Activated CD8-positive, alpha-beta T cell treated with anti-CD3 and anti-CD28 coated beads for 36 hours (primary cell): Measurements from ENCODE around the gene EFHD1. TPM values are rescaled to one million over a fixed set of nuclear protein-coding genes. Genes with fewer than 3 reads are reported as not detected.

Source experiments
- ATAC-seq: fragments of 200-7000 bp; cut with Tn5 transposase; one replicate; pipeline ENCODE4 v1.10.0; 2021; ENCODE audit warnings: mild to moderate bottlenecking, moderate library complexity
- CTCF ChIA-PET: fragments of 350-600 bp; sonication (Branson Sonifier 250); formaldehyde crosslinking; loops from one replicate; lab custom pipeline; 2021; ENCODE audit warnings: antibody characterized with exemption; lab: Charles Lee
- POLR2A ChIA-PET: fragments of 350-600 bp; sonication (Branson Sonifier 250); formaldehyde crosslinking; loops from one replicate; lab custom pipeline; 2021; ENCODE audit warnings: antibody characterized with exemption; lab: Charles Lee
- DNase-seq: peaks from one replicate; pipeline ENCODE4 v3.0.0-alpha.2; 2020
- H3K27ac Mint-ChIP-seq: one replicate; pipeline ENCODE4 v1.8.0; 2021; ENCODE audit warnings: mild to moderate bottlenecking, mixed read lengths
- H3K27me3 Mint-ChIP-seq: one replicate; pipeline ENCODE4 v1.8.0; 2021; ENCODE audit warnings: mixed read lengths
- H3K36me3 Mint-ChIP-seq: one replicate; pipeline ENCODE4 v1.8.0; 2021; ENCODE audit warnings: low read depth, mixed read lengths
- H3K4me1 Mint-ChIP-seq: one replicate; pipeline ENCODE4 v1.8.0; 2021; ENCODE audit warnings: low read depth, mixed read lengths
- H3K4me3 Mint-ChIP-seq: one replicate; pipeline ENCODE4 v1.8.0; 2021; ENCODE audit warnings: mild to moderate bottlenecking, moderate library complexity, mixed read lengths
- H3K9me3 Mint-ChIP-seq: one replicate; pipeline ENCODE4 v1.8.0; 2021; ENCODE audit warnings: mixed read lengths
- intact Hi-C: fragments of 100-400 bp; cut with micrococcal nuclease; formaldehyde crosslinking; loops from one replicate; pipeline ENCODE4 v1.10.0; 2022
- total RNA-seq, 2 experiments: library from RNA; stranded (reverse); gene quantifications; one replicate each; pipeline ENCODE4 v1.2.3, GENCODE V29; 2021
- TF ChIP-seq, protein P1 (sequence below): fragments of 200-600 bp; IDR thresholded peaks from one replicate; pipeline ENCODE4 v1.8.0; 2022; ENCODE audit warnings: antibody characterized with exemption, mild to moderate bottlenecking

The EFHD1 gene
- total RNA-seq, 2 experiments from 2014 or later, result 0.70 to 1.2 TPM

DNA sequence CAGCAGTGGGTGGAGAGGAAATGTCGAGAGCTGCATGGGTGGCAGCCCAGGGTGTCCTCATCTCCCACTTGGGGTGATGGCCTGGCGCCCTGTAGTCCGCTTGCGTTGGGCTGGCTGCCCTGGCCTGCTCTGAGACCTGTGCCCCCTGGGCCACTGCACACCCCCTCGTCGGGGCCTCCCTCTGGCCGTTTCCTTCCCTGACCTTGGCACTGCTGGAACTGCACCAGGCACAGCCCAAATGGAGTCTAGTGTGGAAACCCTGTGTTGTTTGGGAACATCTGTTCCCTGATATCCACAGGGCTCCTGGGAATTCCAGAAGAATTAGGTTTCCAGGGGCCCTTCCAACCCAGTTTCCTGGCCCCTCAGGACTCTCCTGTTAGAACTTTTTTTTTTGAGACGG lies 13.9 kb downstream of the EFHD1 start:
- no peaks in the 10 kb centered on the region for H3K27me3 Mint-ChIP-seq
- ATAC-seq (no peak), DNase-seq (no peak)
- CTCF ChIA-PET, result interaction anchor here (1.4 kb wide), 1 partner anchor 42 kb away, joined by 3 read pairs; no protein-coding TSS in a partner anchor
- H3K27ac Mint-ChIP-seq, result no peak overlapping the region
- H3K9me3 Mint-ChIP-seq, result no peaks in the 10 kb centered on the region
- H3K4me1 Mint-ChIP-seq, result no peaks in the 10 kb centered on the region
- POLR2A ChIA-PET, result no interaction called here
- intact Hi-C loops, result no loop called here
- TF ChIP-seq, protein P1, sequence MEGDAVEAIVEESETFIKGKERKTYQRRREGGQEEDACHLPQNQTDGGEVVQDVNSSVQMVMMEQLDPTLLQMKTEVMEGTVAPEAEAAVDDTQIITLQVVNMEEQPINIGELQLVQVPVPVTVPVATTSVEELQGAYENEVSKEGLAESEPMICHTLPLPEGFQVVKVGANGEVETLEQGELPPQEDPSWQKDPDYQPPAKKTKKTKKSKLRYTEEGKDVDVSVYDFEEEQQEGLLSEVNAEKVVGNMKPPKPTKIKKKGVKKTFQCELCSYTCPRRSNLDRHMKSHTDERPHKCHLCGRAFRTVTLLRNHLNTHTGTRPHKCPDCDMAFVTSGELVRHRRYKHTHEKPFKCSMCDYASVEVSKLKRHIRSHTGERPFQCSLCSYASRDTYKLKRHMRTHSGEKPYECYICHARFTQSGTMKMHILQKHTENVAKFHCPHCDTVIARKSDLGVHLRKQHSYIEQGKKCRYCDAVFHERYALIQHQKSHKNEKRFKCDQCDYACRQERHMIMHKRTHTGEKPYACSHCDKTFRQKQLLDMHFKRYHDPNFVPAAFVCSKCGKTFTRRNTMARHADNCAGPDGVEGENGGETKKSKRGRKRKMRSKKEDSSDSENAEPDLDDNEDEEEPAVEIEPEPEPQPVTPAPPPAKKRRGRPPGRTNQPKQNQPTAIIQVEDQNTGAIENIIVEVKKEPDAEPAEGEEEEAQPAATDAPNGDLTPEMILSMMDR, result no peak
- no peaks in the 10 kb centered on the region for H3K36me3 Mint-ChIP-seq
- no peak overlapping the region for H3K4me3 Mint-ChIP-seq

DNA sequence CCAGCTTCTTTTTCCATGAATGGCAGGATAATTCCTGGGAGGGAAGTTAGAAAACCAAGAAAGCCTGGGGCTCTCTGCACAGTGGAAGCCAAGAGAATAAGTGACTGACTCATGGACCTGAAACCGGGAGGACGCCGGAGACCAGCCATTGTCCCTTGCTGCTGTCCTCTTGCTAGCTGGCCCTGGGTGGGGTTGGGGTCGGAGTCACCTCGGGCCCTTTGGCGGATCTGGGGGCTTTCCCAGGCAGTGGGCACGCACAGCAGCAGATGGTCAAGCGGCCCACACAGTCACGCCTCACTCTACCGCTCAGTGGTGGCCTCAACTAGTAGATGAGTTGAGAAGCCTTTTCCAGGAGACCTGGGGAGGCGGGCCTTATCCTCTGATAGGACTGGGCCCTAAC lies 15.6 kb downstream of the EFHD1 start:
- Mint-ChIP-seq H3K9me3 (no peaks in the 10 kb centered on the region), H3K4me1 (no peaks in the 10 kb centered on the region), H3K4me3 (no peak overlapping the region), H3K27ac (no peak overlapping the region), H3K27me3 (no peaks in the 10 kb centered on the region), H3K36me3 (no peaks in the 10 kb centered on the region)
- TF ChIP-seq, protein P1, result no peak
- POLR2A ChIA-PET, result no interaction called here
- no peak for ATAC-seq
- CTCF ChIA-PET, result interaction anchor here (1.3 kb wide), 1 partner anchor 44 kb away, joined by 4 read pairs; no protein-coding TSS in a partner anchor
- intact Hi-C loops, result no loop called here
- no peak for DNase-seq

DNA sequence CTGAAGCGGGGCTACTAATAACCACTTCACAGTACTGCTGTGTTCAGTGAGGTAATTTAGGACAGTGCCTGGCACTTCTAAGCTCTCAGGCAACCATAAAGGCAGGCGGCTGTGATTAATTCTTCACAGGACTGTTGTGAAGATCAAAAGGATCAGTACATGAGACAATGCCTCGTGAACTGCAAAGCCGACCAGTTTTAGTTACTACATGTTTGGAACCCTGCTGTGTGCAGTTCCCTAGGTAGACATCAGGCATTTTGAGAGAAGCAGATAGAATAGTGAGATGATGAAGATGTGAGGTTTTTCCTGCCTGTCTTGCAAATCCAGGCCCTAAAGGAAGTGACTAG lies 19.1 kb downstream of the EFHD1 start:
- ATAC-seq, result no peak
- no peak overlapping the region for H3K4me3 Mint-ChIP-seq
- intact Hi-C loops, result no loop called here
- no peaks in the 10 kb centered on the region for H3K4me1 Mint-ChIP-seq
- no peaks in the 10 kb centered on the region for H3K27me3 Mint-ChIP-seq
- no peak for DNase-seq
- H3K27ac Mint-ChIP-seq, result no peak overlapping the region
- no peaks in the 10 kb centered on the region for H3K36me3 Mint-ChIP-seq
- TF ChIP-seq, protein P1, result no peak
- CTCF ChIA-PET, result interaction anchor here (1.2 kb wide), 1 partner anchor 15 kb away, joined by 3 read pairs; no protein-coding TSS in a partner anchor
- H3K9me3 Mint-ChIP-seq, result no peaks in the 10 kb centered on the region
- POLR2A ChIA-PET, result no interaction called here

DNA sequence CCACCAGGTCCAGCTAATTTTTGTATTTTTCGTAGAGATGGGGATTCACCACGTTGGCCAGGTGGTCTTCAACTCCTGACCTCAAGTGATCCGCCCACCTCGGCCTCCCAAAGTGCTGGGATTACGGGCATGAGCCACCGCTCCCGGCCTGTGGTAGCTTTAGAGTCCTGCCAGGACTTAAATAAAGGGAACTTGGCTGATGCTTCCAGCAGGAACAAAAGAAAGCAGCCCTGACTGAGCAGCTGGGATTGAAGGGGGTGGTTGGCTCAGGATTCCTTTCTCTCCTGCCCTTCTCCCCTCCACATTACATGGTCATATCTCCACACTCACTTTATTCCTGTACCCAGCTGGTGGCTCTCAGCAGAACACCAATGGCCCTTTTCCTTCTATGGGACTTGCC lies 20.0 kb downstream of the EFHD1 start:
- POLR2A ChIA-PET, result no interaction called here
- H3K4me1 Mint-ChIP-seq, result no peaks in the 10 kb centered on the region
- no peaks in the 10 kb centered on the region for H3K36me3 Mint-ChIP-seq
- H3K27ac Mint-ChIP-seq, result no peak overlapping the region
- ATAC-seq (no peak), DNase-seq (no peak)
- intact Hi-C loops, result no loop called here
- H3K9me3 Mint-ChIP-seq, result no peaks in the 10 kb centered on the region
- no peak overlapping the region for H3K4me3 Mint-ChIP-seq
- CTCF ChIA-PET, result interaction anchor here (1.2 kb wide), 1 partner anchor 14 kb away, joined by 3 read pairs; no protein-coding TSS in a partner anchor
- TF ChIP-seq, protein P1, result no peak
- no peaks in the 10 kb centered on the region for H3K27me3 Mint-ChIP-seq

GRCh38 chr2:232655392-232655791 lies 22.0 kb downstream of the EFHD1 start:
- TF ChIP-seq, protein P1, result no peak
- DNase-seq (no peak), ATAC-seq (no peak)
- Mint-ChIP-seq H3K9me3 (no peaks in the 10 kb centered on the region), H3K36me3 (no peaks in the 10 kb centered on the region), H3K27me3 (no peaks in the 10 kb centered on the region), H3K4me1 (no peaks in the 10 kb centered on the region), H3K27ac (no peak overlapping the region), H3K4me3 (no peak overlapping the region)
- intact Hi-C loops, result no loop called here
- POLR2A ChIA-PET, result no interaction called here
- CTCF ChIA-PET, result no interaction called here
